Measurements from ENCODE around the gene AOC2.
"Not testable (repeated sequence)": the region's sequence is repeated elsewhere in the genome, so short reads cannot be mapped to it uniquely, and the experiment has no call there.

Gene AOC2

GRCh38 chr17:42873932-42874695, 29.7 kb downstream of the AOC2 start:
- H3K4me3 ChIP-seq (ENCODE audit: low read length); DNase-seq (ENCODE audit: low read depth, low spot score): not testable (repeated sequence)

DNA sequence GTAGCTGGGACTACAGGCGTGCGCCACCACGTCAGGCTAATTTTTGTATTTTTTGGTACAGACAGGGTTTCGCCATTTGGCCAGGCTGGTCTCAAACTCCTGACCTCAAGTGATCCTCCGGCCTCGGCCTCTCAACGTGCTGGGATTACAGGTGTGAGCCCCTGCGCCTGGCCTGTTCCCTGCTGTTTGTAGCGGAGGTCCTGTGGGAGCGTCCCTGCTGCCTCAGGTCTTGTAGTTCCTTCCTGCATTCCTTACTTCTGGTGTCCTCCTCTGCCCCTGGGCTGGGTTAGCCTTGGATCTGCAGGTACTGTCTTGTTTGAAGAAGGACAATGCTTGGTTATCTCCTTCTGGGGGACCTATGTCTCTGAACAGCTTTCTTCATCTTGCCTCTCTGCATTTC, 32.7 kb downstream of the AOC2 start:
- no peak for DNase-seq (ENCODE audit: low read depth, low spot score)
- no peak overlapping the region for H3K4me3 ChIP-seq (ENCODE audit: low read length)

DNA sequence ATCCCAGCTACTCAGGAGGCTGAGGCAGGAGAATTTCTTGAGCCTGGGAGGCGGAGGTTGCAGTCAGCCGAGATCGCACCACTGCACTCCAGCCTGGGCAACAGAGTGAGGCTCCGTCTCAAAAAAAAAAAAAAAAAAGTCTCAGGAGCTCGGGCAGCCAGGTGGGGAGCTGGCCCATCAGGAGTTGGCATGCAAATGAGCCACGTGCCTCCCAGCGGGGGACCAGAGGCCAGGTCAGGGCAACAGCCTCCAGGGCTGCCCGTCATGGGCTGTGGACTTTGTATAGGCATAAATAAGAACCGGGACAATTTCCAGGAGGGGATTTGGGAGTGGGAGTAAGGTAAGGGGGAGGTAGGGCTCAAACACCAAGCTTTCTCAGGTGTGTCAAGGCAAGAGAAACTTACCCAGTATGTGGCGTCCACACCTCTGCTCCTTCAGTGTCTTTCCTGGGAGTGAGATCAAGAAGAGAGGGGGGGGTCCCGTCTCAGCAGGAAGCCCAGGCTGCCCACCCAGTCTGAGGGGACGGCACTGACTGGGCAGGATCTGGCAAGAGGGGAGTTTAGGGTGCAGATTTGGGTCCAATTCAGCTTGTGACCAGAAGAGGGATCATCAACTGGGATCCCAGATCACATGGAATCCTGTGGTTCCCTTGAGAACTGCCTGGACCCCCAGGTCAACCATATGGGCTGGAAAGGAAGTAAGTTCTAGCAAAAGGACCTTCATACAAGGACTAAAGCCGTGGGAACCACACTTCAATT, 33.9 kb downstream of the AOC2 start:
- no peak for DNase-seq (ENCODE audit: low read depth, low spot score)
- no peak overlapping the region for H3K4me3 ChIP-seq (ENCODE audit: low read length)

- no peak overlapping the region for H3K4me3 ChIP-seq (ENCODE audit: low read length)
- DNase-seq (ENCODE audit: low read depth, low spot score), result no peak
These were observed 34.7 kb downstream of the AOC2 start for GRCh38 chr17:42878924-42879595.

DNA sequence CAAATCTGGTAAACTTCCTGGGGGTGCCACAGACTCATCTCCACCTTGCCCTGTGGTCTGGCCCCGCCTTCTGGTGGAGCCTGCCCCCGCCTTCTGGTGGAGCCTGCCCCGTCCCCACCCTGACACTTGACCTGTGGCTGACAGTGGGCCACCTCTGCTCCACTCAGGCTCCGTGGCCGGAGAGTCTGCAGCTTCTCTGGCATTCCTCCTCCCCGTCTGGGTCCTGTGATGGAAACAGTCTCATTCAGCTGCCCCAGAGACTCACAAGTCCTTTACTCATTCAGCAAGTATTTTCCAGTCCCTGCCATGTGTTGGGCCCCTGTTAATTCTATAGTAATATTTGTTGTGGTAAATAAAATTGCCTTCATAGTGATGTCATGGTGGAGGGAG, 35.2 kb downstream of the AOC2 start:
- DNase-seq (ENCODE audit: low read depth, low spot score), result no peak
- no peak overlapping the region for H3K4me3 ChIP-seq (ENCODE audit: low read length)

DNA sequence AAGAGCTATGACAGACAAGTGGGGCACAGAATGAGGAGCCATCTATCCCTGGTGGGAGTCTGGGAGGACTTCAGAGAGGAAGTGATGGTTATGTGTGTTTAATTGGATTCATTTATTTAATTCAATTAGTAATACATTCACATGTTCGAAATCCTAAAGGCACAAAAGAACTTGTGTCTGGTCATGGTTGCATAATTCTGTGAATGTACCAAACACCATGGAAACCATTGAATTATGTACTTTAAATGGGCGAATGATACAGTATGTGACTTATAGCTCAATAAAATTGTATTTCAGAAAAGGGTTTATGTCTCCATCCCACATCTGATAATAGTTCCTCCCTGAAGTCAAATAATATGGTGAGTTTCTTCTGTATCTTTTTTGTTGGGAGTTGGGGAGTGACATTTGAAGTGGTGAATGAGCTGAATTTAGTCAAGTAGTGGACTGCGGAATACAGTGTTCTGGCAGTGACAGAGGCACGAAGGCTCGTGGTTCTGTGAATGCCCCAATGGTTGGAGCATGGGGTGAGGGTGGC, 36.5 kb downstream of the AOC2 start:
- no peak overlapping the region for H3K4me3 ChIP-seq (ENCODE audit: low read length)
- DNase-seq (ENCODE audit: low read depth, low spot score), result no peak

GRCh38 chr17:42881706-42882105, 37.3 kb downstream of the AOC2 start:
- H3K4me3 ChIP-seq (ENCODE audit: low read length); DNase-seq (ENCODE audit: low read depth, low spot score): not testable (repeated sequence)

- H3K4me3 ChIP-seq (ENCODE audit: low read length), result no peak overlapping the region
These were observed 37.8 kb downstream of the AOC2 start for GRCh38 chr17:42882166-42882565.

GRCh38 chr17:42883802-42884558, 39.6 kb downstream of the AOC2 start:
- no peak overlapping the region for H3K4me3 ChIP-seq (ENCODE audit: low read length)
- DNase-seq (ENCODE audit: low read depth, low spot score), result no peak

More at GRCh38 chr17:42882166-42882565, 37.8 kb downstream of the AOC2 start:
- DNase-seq (ENCODE audit: low read depth, low spot score), result no peak

GRCh38 chr17:42885806-42886205, 41.4 kb downstream of the AOC2 start:
- DNase-seq (ENCODE audit: low read depth, low spot score); H3K4me3 ChIP-seq (ENCODE audit: low read length): not testable (repeated sequence)

DNA sequence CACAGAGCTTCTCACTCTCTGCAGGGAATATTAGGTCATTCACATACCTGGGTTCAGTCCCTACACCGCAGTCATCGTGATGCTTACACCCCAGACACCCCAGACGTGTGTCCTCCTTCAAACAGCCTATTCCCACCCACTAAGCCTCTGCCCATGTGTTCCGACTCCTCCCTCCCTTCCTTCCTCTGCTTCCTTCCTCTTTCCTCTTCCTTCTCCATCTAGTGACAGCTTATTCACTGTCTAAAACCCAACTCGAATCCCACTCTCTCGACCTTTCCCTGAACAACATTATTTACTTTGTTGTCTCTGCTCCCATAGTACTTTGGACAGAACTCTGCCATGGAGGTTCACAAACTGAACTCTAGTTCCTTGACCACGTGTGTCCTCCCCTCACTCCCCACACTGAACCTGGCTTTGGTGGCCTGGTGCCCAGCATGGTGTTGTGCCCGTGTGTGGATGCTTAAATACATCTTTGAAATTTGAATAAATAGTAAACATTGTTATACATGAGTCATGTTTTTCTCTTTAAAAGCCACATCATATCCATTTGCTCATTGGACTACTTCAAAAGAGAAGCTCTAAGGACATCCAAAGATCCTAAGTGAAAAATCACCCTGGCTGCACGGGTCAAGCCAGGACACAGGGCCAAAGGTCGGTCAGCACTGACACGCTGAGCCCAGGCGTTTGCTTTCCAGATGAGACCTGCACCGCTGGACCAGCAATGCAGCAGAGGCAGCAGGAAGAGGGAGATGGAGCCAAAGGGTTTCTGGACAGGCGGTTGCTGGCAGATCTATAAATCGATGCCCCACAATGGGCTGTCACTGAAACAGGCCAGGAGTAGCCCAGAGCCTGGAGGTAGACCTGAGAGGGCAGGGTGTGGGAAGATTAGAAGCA, 42.1 kb downstream of the AOC2 start:
- DNase-seq (ENCODE audit: low read depth, low spot score), result no peak
- no peak overlapping the region for H3K4me3 ChIP-seq (ENCODE audit: low read length)

GRCh38 chr17:42889809-42890208, 45.4 kb downstream of the AOC2 start:
- H3K4me3 ChIP-seq (ENCODE audit: low read length), result no peak overlapping the region
- DNase-seq (ENCODE audit: low read depth, low spot score), result no peak

DNA sequence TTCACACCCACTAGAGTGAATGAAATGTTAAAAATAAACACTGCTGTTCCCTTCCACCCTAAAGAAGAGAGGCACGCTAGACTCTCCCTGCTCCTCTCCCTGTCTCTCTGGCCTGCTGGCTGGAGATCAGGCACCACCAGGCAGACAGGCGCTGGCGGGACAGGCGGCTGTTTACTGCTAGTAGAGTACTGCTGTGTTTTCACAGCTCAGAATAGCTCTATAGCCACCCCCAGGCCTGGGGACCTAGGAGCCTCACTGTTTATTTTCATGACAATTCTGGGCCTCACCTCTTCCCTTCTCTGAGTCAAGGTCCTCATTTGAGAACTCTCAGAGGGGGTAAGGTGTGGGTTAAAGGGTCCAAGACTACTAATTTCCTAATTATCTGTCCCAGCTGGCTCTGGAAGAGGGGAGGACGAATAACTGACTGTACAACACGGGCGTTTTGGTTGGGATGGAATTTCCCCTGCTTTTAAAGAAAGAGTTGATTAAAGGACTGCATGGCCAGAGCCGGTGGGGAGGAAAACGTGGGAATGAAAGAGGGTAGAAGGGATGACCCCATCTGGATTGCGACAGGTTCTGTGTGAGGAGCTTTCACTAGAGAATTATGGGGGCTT, 47.3 kb downstream of the AOC2 start:
- no peak for DNase-seq (ENCODE audit: low read depth, low spot score)
- H3K4me3 ChIP-seq (ENCODE audit: low read length), result no peak overlapping the region

GRCh38 chr17:42893359-42893758, 49.0 kb downstream of the AOC2 start:
- DNase-seq (ENCODE audit: low read depth, low spot score), result no peak

DNA sequence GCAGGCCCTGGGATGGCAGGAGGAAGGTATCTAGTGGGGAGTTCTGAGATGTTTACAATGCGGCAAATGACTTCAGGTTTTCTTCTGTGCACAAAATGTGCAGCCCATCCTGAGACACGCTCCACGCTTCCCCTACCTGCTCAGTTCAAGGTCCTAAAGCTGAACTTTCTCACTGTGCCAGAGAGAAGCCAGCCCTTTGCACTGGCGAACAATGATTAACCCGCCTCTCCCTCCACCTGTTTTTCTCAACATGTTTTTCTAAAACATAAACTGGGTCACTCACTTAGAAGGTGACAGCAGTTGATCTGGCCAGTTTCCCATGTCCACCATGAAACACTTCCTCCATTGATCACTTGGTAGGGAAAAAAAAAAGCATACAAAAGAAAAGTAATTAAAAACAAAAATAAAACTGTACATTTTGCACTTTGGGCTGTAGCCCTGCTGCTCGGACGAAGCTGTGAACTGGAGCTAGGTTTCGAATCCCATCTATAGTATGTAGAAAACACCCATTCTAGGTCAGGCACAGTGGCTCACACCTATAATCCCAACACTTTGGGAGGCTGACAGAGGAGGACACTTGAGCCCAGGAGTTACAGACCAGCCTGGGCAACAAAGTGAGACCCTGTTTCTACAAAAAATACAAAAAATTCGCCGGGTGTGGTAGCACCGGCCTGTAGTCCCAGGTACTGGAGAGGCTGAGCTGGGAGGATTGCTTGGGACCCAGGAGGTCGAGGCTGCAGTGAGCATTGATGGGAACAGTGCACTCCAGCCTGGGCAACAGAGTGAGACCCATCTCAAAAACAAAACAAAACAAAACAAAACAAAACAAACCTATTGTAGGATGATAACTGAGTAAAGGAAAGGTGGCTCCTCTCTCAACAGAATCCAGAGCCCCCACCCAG, 50.2 kb downstream of the AOC2 start:
- no peak overlapping the region for H3K4me3 ChIP-seq (ENCODE audit: low read length)
- no peak for DNase-seq (ENCODE audit: low read depth, low spot score)

More at GRCh38 chr17:42893359-42893758, 49.0 kb downstream of the AOC2 start:
- H3K4me3 ChIP-seq (ENCODE audit: low read length), result no peak overlapping the region

GRCh38 chr17:42895185-42895555, 50.8 kb downstream of the AOC2 start:
- no peak overlapping the region for H3K4me3 ChIP-seq (ENCODE audit: low read length)
- no peak for DNase-seq (ENCODE audit: low read depth, low spot score)
